ENCODE results near the gene SLC4A9. TPM values are rescaled to one million over a fixed set of nuclear protein-coding genes. Genes with fewer than 3 reads are reported as not detected.

The SLC4A9 gene
- total RNA-seq, 2 experiments from 2014 or later = 0.36 TPM; not detected in 1

- Mint-ChIP-seq H3K36me3 (ENCODE audit: low read depth) (no peaks in the 10 kb centered on the region), H3K4me3 (no peak overlapping the region), H3K9me3 (no peaks in the 10 kb centered on the region), H3K4me1 (ENCODE audit: low read depth) (peaks cover 5% of the 10 kb centered on the region), H3K27ac (no peak overlapping the region), H3K27me3 (no peaks in the 10 kb centered on the region)
- no peak for DNase-seq
- POLR2A ChIA-PET = interaction anchor here (0.9 kb wide), 1 partner anchor 19 kb away, joined by 3 read pairs; no protein-coding TSS in a partner anchor
- TF ChIP-seq CTCF (IDR thresholded peaks at IDR 0.05) = no peak
- CTCF ChIA-PET = interaction anchor here (1.3 to 10.9 kb wide), 4 partner anchors 11 to 348 kb away, joined by 3 to 160 read pairs (median 23); no protein-coding TSS in a partner anchor
- no peak for ATAC-seq
- intact Hi-C loops (cut with micrococcal nuclease) = loop anchor here (10.0 kb wide), 1 partner anchor 347 kb away; no protein-coding TSS in a partner anchor
Measured at GRCh38 chr5:140367256-140368013, 7.4 kb downstream of the SLC4A9 start.

DNA sequence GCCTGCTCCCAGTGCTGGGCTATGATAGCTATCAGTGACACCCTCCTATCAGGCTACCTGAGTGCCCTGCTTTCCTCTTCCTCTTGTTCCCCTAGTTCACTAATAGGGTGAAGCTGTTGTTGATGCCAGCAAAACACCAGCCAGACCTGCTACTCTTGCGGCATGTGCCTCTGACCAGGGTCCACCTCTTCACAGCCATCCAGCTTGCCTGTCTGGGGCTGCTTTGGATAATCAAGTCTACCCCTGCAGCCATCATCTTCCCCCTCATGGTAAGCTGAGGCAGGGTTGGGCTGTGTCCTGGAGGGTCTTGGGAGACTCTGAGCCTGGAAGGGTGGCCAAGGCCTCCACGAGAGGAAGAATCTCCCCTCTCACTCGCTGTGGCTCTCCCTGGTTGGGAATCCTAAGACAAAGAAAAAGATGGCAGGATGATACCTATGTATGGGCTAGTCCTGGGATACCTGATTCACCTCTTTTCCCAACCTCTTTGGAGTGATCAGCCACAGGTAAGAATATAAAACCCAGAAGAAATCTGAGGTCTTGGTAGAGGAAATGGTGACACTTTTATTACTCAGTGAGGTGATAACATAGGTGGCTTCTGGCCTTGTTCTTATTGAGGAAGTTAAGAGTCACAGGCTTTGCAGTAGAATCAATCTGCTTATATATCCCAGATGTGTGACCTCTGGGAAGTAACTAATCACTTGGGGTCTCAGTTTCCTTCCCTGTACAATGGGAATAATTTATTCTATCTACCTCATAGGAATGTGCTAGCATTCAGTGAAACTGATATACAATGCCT, 11.6 kb downstream of the SLC4A9 start:
- H3K27ac Mint-ChIP-seq = no peak overlapping the region
- POLR2A ChIA-PET = no interaction called here
- intact Hi-C loops (cut with micrococcal nuclease) = no loop called here
- TF ChIP-seq CTCF (IDR thresholded peaks at IDR 0.05) = no peak
- H3K4me1 Mint-ChIP-seq (ENCODE audit: low read depth) = peaks cover 1% of the 10 kb centered on the region
- no peaks in the 10 kb centered on the region for H3K27me3 Mint-ChIP-seq
- DNase-seq (no peak), ATAC-seq (no peak)
- H3K4me3 Mint-ChIP-seq = no peak overlapping the region
- no peaks in the 10 kb centered on the region for H3K36me3 Mint-ChIP-seq (ENCODE audit: low read depth)
- CTCF ChIA-PET = interaction anchor here (0.8 to 3.9 kb wide), 25 partner anchors 8 to 351 kb away, joined by 3 to 35 read pairs (median 5); partner anchors contain the start of genes EIF4EBP3 and SLC4A9
- H3K9me3 Mint-ChIP-seq = no peaks in the 10 kb centered on the region

GRCh38 chr5:140372971-140373487, 13.0 kb downstream of the SLC4A9 start:
- no peaks in the 10 kb centered on the region for H3K9me3 Mint-ChIP-seq
- no peaks in the 10 kb centered on the region for H3K27me3 Mint-ChIP-seq
- DNase-seq = peak; percentile 57
- intact Hi-C loops (cut with micrococcal nuclease) = no loop called here
- ATAC-seq = peak; percentile 86
- ChIA-PET CTCF (interaction anchor here (0.7 to 3.9 kb wide), 53 partner anchors 9 to 350 kb away, joined by 3 to 35 read pairs (median 4); partner anchors contain the start of genes ANKHD1, EIF4EBP3 and SLC4A9), POLR2A (interaction anchor here (0.6 kb wide), 2 partner anchors 124 to 403 kb away, joined by 3 read pairs; no protein-coding TSS in a partner anchor)
- no peak overlapping the region for H3K27ac Mint-ChIP-seq
- no peak overlapping the region for H3K4me3 Mint-ChIP-seq
- peak; percentile 87 for TF ChIP-seq CTCF (IDR thresholded peaks at IDR 0.05)
- H3K36me3 Mint-ChIP-seq (ENCODE audit: low read depth) = no peaks in the 10 kb centered on the region
- no peaks in the 10 kb centered on the region for H3K4me1 Mint-ChIP-seq (ENCODE audit: low read depth)

DNA sequence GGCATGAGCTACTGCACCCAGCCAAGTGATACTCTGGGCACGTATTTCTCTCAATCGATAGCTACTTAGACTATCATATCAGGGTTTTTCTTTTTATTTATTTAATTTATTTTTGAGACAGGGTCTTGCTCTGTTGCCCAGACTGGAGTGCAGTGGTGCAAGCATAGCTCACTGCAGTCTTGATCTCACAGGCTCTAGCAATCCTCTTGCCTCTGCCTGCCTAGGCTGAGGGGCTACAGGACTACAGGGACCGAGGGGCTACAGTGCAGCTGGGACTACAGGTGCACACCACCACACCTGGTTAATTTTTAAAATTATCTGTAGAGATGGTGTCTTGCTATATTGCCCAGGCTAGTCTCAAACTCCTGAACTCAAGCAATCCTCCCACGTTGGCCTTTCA, 21.4 kb downstream of the SLC4A9 start:
- Mint-ChIP-seq H3K27ac (no peak overlapping the region), H3K36me3 (ENCODE audit: low read depth) (no peaks in the 10 kb centered on the region), H3K4me1 (ENCODE audit: low read depth) (peaks cover 15% of the 10 kb centered on the region), H3K27me3 (no peaks in the 10 kb centered on the region), H3K4me3 (no peak overlapping the region), H3K9me3 (peaks cover 1% of the 10 kb centered on the region)
- TF ChIP-seq CTCF (IDR thresholded peaks at IDR 0.05) = no peak
- CTCF ChIA-PET = interaction anchor here (1.1 to 2.1 kb wide), 3 partner anchors 8 to 339 kb away, joined by 3 to 18 read pairs (median 4); no protein-coding TSS in a partner anchor
- POLR2A ChIA-PET = interaction anchor here (1.0 kb wide), 1 partner anchor 21 kb away, joined by 5 read pairs; no protein-coding TSS in a partner anchor
- DNase-seq (no peak), ATAC-seq (no peak)
- intact Hi-C loops (cut with micrococcal nuclease) = no loop called here
